OCI-LY7 (cell line): ENCODE measurements around the gene KAT6B.

Experiments used
- CTCF ChIP-seq: fragments of 200-600 bp; sonication (generic); conservative IDR thresholded peaks from 2 replicates; pipeline ENCODE4 v1.5.1; 2014; ENCODE audit warnings: mild to moderate bottlenecking, antibody characterized with exemption, low read length, moderate library complexity, mixed read lengths
- EZH2phosphoT487 ChIP-seq: fragments of 200-600 bp; sonication (generic); IDR thresholded peaks from 2 replicates; pipeline ENCODE4 v1.6.1; 2018; ENCODE audit warnings: low read depth, borderline replicate concordance, mild to moderate bottlenecking, mixed run types, antibody characterized with exemption, low read length, moderate library complexity, mixed read lengths

- no peak for TF ChIP-seq CTCF
- TF ChIP-seq EZH2phosphoT487, result no peak
Measured at GRCh38 chr10:75014516-75015230, 188.3 kb downstream of the KAT6B start.
